Ovary (tissue), 3 donors: ENCODE results near the gene RNU11.

Experiments
- CTCF ChIP-seq, 3 donors: fragments of 450-650 bp in 2 of 3; fragments of 200-600 bp in 1 of 3; IDR thresholded peaks; one replicate each; pipeline versions ENCODE4 v1.5.1 to v1.8.0; 2016 to 2022; ENCODE audit warnings: antibody characterized with exemption in 3 of 3, mild to moderate bottlenecking in 1 of 3
- EP300 ChIP-seq: sonication (generic); formaldehyde crosslinking; IDR thresholded peaks from one replicate; pipeline ENCODE4 v1.6.1; 2017; ENCODE audit warnings: antibody characterized with exemption
- POLR2A ChIP-seq: fragments of 450-650 bp; IDR thresholded peaks from one replicate; pipeline ENCODE4 v1.6.1; 2017; ENCODE audit warnings: antibody characterized with exemption, mild to moderate bottlenecking, moderate library complexity
- donor health status: DM: no; HTN: no; CAD: no.

GRCh38 chr1:28601696-28602095, 46.7 kb upstream of the RNU11 start:
- no peak for TF ChIP-seq CTCF (IDR thresholded peaks at IDR 0.05)
- TF ChIP-seq POLR2A, result no peak
- TF ChIP-seq EP300, result no peak
